Ovary (tissue), 9 donors: ENCODE results near the gene LDLRAD4. TPM values are rescaled to one million over a fixed set of nuclear protein-coding genes. Genes with fewer than 3 reads are reported as not detected.

Experiments used
- DNase-seq, 5 donors: peaks; one replicate each; pipeline ENCODE4 v3.0.0-alpha.2; 2019 to 2020
- H3K27ac ChIP-seq, 2 donors: fragments of 200-600 bp; one replicate each; pipeline versions ENCODE4 v1.5.1 to v1.8.0; 2019 to 2022
- H3K27me3 ChIP-seq: fragments of 200-600 bp; one replicate; pipeline ENCODE4 v1.8.0; 2022
- H3K36me3 ChIP-seq: fragments of 200-600 bp; sonication (generic); one replicate; pipeline ENCODE4 v1.5.1; 2019
- H3K4me1 ChIP-seq: one replicate; pipeline ENCODE4 v1.8.1; 2013; ENCODE audit warnings: mild to moderate bottlenecking, moderate library complexity; ENCODE audit not compliant: insufficient read depth
- H3K4me3 ChIP-seq: fragments of 200-600 bp; sonication (generic); one replicate; pipeline ENCODE4 v1.5.1; 2017
- H3K9me3 ChIP-seq, 2 donors: fragments of 200-600 bp in 1 of 2; sonication (generic) in 1 of 2; one replicate each; pipeline versions ENCODE4 v1.5.1 to v1.8.1; 2013 to 2019; ENCODE audit warnings: mild to moderate bottlenecking in 1 of 2, moderate library complexity in 1 of 2
- EP300 ChIP-seq: sonication (generic); formaldehyde crosslinking; IDR thresholded peaks from one replicate; pipeline ENCODE4 v1.6.1; 2017; ENCODE audit warnings: antibody characterized with exemption
- POLR2A ChIP-seq: fragments of 450-650 bp; IDR thresholded peaks from one replicate; pipeline ENCODE4 v1.6.1; 2017; ENCODE audit warnings: antibody characterized with exemption, mild to moderate bottlenecking, moderate library complexity
- WGBS, 3 donors: extraction: QIAGEN DNeasy Blood & Tissue Kit in 1 of 3; methylation state at CpG; one replicate each; pipeline versions ENCODE4 v1.1.5 to v1.1.7; 2013 to 2017; 5-methylcytosine and 5-hydroxymethylcytosine counted together
- intact Hi-C, 4 donors: fragments of 100-400 bp; cut with DNase I; formaldehyde crosslinking; loops; one replicate each; pipeline versions ENCODE4 v1.11.0 to v1.15.1; 2022 to 2023
- polyA plus RNA-seq, 2 donors: library from polyadenylated mRNA; stranded (reverse); fragments of 200-250 nt in 1 of 2; fragments of 350-450 nt in 1 of 2; fragmentation: Illumina TruSeq in 1 of 2; extraction: RNeasy Lipid Tissue Mini Kit (QIAGEN cat#74804) in 1 of 2; gene quantifications; one replicate each; pipeline ENCODE4 v1.2.3, GENCODE V29; 2013 to 2014
- total RNA-seq, 7 donors: library from RNA; depleted of rRNA in 2 of 7; stranded (reverse); fragments of >200 nt in 2 of 7; fragmentation: NEBNext Ultra II Directional in 3 of 7; extraction: Animal tissue kit (Norgen Biotek cat#: 25700) in 3 of 7; gene quantifications; one replicate each; pipeline versions ENCODE4 v1.1.0 to v1.2.4, GENCODE V29; 2016 to 2023
- TF ChIP-seq, protein P1 (sequence below), 3 donors: fragments of 450-650 bp in 2 of 3; fragments of 200-600 bp in 1 of 3; IDR thresholded peaks; one replicate each; pipeline versions ENCODE4 v1.5.1 to v1.8.0; 2016 to 2022; ENCODE audit warnings: antibody characterized with exemption in 3 of 3, mild to moderate bottlenecking in 1 of 3
- donor health status: DM: no; HTN: no; CAD: no; lungs with moderate emphysema.
- donor health status: DM: no; HTN: no; CAD: no.
- donor health status: Bipolar disorder and iron deficiency.
- donor health status: DM: yes; HTN: yes; CAD: no.
- donor health status: DM: no; HTN: no; CAD: no.
- donor health status: DM: yes; HTN: yes; CAD: no.

LDLRAD4 gene
- total and polyA plus RNA-seq, 9 donors: 2.3 to 31.6 (median 8.3) TPM

DNA sequence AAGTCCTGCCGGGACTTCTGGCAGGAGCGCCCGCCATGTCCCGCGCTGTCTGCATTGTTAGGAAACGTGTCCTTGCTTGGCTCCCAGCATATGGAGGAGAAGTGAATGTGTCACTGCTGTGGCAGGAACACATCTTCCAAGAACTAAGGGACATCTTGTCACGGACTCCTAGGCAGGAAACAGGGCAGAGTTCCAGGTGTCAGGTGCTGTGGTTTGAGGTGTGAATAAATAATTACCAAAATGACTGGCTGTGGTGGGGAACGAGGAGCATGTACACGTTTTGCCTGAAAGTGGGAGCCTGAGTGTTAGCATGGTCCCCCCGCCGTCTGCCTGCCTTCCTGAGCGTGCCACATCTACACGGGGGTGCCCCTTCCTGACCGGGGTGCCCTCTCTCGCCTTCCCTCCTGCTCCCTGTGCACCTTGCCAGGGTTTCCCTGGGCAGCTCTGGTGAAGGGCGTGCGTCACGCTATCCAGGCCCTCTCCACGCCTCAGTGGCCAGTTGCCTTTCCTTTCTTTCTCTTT, 237.5 kb downstream of the LDLRAD4 start:
- DNase-seq: no peak
- WGBS, 3 donors: 86 to 89% (median 88%) methylated on average over 19 of the region's 19 CpGs
- Histone ChIP-seq H3K9me3 (no peaks in the 10 kb centered on the region), H3K4me3 (no peak overlapping the region), H3K36me3 (no peaks in the 10 kb centered on the region), H3K27ac (no peak overlapping the region), H3K27me3 (no peaks in the 10 kb centered on the region), H3K4me1 (no peaks in the 10 kb centered on the region)
- intact Hi-C loops: no loop called here
- TF ChIP-seq, protein P1, sequence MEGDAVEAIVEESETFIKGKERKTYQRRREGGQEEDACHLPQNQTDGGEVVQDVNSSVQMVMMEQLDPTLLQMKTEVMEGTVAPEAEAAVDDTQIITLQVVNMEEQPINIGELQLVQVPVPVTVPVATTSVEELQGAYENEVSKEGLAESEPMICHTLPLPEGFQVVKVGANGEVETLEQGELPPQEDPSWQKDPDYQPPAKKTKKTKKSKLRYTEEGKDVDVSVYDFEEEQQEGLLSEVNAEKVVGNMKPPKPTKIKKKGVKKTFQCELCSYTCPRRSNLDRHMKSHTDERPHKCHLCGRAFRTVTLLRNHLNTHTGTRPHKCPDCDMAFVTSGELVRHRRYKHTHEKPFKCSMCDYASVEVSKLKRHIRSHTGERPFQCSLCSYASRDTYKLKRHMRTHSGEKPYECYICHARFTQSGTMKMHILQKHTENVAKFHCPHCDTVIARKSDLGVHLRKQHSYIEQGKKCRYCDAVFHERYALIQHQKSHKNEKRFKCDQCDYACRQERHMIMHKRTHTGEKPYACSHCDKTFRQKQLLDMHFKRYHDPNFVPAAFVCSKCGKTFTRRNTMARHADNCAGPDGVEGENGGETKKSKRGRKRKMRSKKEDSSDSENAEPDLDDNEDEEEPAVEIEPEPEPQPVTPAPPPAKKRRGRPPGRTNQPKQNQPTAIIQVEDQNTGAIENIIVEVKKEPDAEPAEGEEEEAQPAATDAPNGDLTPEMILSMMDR (IDR thresholded peaks at IDR 0.05): no peak
- TF ChIP-seq EP300 (no peak), POLR2A (no peak)

DNA sequence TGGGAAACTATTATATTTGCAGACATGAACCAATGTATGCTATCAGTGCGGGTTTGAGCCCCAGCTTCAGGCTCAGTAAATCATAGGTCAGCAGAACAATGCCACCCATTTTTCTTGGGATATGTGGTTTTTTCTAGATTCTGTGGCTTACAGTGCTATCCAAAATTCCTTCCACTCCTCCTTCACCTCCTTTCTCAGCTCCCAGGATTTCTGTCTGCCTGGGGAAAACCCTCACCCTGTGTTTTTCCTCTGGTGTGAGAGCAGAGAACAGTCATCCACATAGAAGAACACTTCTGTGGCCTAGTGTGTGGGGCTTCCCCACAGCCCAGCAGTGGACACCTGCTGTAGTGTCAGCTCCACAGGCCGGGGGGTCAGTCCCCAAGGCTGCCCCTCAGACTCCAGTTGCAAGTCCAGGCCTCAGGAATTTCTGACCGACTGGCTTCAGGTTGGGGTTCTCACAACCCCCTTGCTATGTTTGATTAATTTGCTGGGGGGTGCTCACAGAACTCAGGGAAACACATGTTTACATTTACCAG, 238.2 kb downstream of the LDLRAD4 start:
- no peaks in the 10 kb centered on the region for H3K36me3 ChIP-seq
- no peak overlapping the region for H3K27ac ChIP-seq
- no peaks in the 10 kb centered on the region for H3K9me3 ChIP-seq
- WGBS, 3 donors: 86 to 92% (median 92%) methylated on average over 3 of the region's 3 CpGs
- no peak overlapping the region for H3K4me3 ChIP-seq
- H3K27me3 ChIP-seq: no peaks in the 10 kb centered on the region
- no peak for DNase-seq
- intact Hi-C loops: no loop called here
- H3K4me1 ChIP-seq: no peaks in the 10 kb centered on the region
- TF ChIP-seq EP300 (no peak), POLR2A (no peak)
- TF ChIP-seq, protein P1 (IDR thresholded peaks at IDR 0.05): no peak

GRCh38 chr18:13457327-13457726, 238.8 kb downstream of the LDLRAD4 start:
- Histone ChIP-seq H3K9me3 (no peaks in the 10 kb centered on the region), H3K36me3 (no peaks in the 10 kb centered on the region), H3K4me1 (no peaks in the 10 kb centered on the region), H3K27ac (no peak overlapping the region), H3K27me3 (no peaks in the 10 kb centered on the region), H3K4me3 (no peak overlapping the region)
- WGBS, 3 donors: 90 to 92% (median 91%) methylated on average over 10 of the region's 10 CpGs
- no peak for TF ChIP-seq EP300
- no peak for TF ChIP-seq POLR2A
- TF ChIP-seq, protein P1 (IDR thresholded peaks at IDR 0.05): no peak
- DNase-seq: no peak
- intact Hi-C loops: no loop called here

GRCh38 chr18:13460946-13461345, 242.4 kb downstream of the LDLRAD4 start:
- DNase-seq: no peak
- TF ChIP-seq, protein P1 (IDR thresholded peaks at IDR 0.05): no peak
- TF ChIP-seq EP300: no peak
- TF ChIP-seq POLR2A: no peak
- Histone ChIP-seq H3K4me3 (no peak overlapping the region), H3K27ac (no peak overlapping the region), H3K9me3 (no peaks in the 10 kb centered on the region), H3K27me3 (no peaks in the 10 kb centered on the region), H3K36me3 (no peaks in the 10 kb centered on the region), H3K4me1 (no peaks in the 10 kb centered on the region)
- intact Hi-C loops: no loop called here
- 96 to 97% (median 96%) methylated on average over 12 of the region's 12 CpGs for WGBS, 3 donors
